ENCODE measurements around the gene CD34.
A peak's percentile ranks its signal among the peaks of the same experiment; 100 is the strongest.

CD34 gene

GRCh38 chr1:207872621-207873020 is 38.3 kb downstream of the CD34 start:
- no peak for DNase-seq

DNA sequence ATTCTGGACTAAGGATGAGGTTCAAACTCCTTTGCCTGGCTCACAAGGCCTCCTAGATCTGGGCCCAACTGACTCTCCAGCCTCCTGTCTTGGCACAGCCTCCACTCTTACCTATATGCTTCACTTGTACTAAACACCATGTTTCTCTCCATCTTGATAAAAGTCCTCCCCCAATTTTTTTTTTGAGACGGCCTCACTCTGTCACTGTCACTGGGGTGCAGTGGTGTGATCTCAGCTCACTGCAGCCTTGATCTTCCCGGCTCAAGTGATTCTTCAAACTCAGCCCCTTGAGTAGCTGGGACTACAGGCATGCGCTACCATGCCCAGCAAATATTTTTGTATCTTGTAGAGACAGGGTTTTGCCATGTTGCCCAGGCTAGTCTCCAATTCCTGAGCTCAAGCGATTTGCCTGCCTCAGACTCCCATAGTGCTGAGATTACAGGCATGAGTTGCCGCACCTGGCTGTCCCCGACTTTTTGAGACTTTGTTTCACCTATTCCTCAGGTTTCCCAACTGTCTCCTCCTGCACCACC is 39.7 kb downstream of the CD34 start:
- DNase-seq: no peak

GRCh38 chr1:207870306-207871031 is 40.5 kb downstream of the CD34 start:
- DNase-seq: no peak

DNA sequence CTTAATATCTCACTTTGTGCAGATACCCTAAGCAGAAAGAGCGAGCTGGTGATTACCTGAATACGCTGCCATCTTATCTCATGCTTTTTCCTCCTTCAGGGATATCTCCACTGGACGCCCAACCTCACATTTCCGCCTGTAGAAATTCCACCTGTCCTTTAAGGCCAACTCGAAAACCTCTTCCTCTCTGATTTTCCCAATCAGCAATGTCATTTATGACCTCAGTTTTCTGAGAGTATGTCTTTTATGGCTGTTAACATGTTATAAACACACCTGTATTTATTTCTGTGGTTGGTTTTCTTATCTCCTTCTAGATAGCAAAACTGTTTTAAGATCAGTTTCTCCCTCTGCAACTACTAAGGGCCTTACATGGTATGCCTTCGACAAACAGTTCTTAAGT is 41.1 kb downstream of the CD34 start:
- DNase-seq: no peak

- DNase-seq: peak; percentile 65
These were observed 41.9 kb downstream of the CD34 start for GRCh38 chr1:207868774-207869721.

DNA sequence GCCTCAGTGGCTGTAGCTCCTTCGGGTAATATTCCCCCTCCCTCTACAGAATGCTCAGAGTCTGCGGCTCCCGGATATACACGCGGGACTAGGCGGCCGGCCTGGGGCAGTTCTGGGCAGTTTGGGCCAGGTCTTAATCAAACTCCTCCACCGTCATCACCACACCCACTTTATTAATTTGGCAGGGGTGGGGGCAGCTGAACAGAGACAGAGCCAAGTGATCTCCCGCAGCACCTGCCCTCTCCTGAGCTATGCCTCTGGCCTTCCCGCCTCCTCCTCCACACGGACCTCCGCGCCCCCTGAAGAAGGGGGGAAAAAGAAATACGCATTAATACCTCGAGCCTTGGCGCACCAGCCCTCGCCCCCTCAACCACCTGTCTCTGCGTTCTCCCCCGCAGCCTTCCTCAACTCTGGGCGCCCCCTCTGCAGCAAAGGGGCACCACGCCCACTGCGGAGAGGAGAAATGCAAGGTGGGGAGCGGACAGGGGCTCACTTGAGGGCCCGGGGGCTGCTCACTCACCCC is 42.6 kb downstream of the CD34 start:
- DNase-seq: no peak

DNA sequence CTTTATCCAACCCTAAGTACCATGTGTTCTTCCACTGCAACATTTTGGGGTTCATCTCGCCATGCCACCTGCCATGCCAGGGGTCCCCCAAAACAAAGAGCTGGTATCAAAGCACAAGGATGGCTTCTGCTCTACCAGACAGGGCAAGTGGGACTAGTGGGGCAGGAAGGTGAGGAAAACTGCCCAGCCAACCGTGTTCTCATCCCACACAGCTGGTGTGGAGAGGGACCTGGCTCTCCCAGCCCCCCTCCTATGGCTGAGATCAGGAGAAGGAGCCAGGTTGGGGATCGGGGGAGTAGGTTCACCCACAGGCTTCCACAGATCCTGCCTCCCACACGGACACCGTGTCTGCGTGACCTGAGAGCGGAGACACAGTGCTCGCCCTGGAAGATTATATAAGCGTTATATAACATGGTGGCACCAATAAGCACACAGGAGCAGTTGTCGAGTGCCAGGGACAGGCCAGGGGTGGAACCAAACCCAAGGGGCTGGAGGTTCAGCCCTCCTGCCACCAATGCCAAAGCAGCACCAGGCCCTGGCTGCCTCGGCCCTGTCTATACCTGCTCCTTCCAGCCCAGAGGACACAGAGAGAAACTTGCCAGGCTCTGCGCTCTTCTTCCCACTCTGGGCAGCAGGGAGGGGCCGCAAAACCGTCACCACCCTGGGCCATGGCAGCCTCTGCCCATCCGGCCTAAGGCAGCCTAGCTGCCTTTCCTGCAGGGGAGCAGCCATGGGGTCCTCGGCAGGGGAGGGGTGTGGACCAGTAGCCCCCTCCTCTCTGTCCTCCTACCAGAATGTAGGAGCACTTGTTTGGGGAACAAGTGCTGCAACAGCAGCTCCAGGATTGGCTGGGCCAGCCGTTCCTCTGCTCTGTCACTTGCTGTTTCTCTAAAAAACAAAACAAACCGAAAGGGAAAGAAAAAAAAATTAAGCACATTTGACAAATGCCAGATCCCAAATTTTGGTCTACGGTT is 43.5 kb downstream of the CD34 start:
- no peak for DNase-seq

DNA sequence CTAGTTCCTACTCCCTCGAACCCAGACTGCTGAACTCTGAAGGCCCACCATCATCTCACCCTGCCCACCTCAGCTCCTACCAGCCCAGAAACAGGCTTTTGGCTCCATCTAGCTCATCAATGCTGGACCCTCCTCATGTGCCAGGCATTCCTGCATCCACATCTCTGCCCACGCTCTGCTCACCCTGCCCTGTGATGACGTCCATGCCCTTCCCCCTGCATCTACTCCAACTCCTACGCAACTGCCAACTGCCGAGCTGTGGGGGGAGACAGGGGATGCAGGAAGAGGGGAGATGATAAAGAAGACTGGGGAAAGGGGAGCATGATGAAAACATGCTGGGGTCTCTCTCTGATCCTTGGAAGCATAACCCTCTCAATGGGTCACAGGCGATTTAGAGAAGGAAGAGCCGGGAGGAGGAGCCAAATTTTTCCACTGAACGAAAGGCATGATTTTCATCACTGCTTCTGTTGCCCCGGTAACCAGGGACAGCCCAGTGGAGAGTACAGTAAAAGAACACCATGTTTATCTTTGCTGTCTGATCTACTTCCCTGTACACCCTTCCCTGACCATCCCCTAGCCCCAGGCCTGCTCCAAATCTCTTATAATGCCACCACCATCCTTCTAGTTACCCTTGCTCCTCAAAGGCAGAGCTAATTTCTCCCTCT is 44.3 kb downstream of the CD34 start:
- DNase-seq: no peak

DNA sequence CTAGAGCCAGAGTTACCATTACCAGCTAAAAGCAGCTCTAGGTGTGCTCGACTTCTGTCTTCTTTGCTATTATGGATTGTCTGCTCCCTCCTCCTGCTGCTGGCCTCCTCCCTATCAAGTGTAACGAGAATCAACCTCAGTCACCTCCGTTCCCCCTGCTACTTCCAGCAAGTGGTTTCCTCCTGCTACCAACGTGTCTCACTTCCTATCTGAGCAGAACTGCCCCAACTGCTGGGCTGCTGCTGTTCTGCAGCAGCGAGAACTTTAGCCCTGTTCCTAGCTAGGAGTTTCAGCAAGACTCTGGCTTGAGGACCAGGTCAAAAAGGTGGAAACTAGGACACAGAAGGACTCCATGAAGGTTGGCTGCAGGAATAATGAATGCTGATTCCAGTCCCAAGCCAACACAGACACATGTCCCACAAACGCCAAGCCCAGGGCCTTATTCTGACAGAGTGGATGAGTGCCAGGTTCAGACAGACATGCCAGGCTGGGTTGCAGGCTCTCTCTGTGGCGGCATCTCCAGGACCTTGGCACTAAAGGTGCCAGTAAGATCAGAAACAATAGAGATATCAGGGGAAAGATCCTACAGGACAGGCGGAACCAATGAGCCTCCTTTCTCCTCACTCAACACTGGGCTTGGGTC is 46.9 kb downstream of the CD34 start:
- no peak for DNase-seq

DNA sequence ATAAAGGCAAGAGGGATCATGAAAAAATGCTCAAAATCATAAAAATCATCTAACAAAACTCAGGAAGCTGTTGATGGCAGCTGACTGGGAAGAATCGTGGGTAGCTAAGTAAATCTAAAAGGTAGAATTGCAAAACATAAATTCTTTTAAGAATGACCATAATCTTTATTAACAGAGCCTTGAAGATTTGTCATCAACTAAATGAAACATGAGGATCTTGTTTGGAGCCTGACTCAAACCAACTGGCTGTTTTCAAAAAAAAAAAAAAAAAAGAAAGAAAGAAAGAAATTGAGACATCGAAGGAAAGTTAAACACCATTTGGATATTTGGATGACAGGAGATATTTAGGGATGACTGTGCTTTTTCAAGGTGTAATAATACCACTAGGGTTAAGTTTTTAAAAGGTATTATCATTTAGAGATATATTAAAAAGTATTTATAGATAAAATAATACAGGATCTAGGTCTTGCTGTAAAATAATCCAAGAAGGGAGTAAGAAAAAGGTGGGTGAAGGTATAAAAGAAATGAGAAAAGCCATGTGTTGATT is 48.6 kb downstream of the CD34 start:
- no peak for DNase-seq

GRCh38 chr1:207861442-207862177 is 49.3 kb downstream of the CD34 start:
- no peak for DNase-seq

DNA sequence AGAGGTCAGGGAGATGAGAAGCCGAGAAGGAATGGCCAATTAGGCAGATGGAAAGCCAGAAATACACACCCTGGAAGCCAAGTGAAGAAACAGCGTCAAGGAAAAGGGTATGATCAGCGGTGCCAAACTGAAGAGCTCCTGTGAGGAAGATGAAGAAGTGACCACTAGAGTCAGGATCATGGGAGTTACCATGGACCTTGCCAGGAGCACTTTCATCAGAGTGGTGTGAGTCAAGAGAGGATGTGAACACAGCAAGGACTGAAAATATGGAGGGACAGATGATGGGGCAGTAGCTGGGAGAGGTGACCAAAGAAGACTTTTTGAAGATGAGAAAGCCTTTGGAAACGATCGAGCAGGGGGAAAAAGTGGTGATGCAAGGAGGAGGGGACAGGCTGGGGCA is 50.4 kb downstream of the CD34 start:
- no peak for DNase-seq

- DNase-seq: no peak
These were observed 52.1 kb downstream of the CD34 start for GRCh38 chr1:207858806-207859205.

GRCh38 chr1:207858281-207858680 is 52.6 kb downstream of the CD34 start:
- DNase-seq: no peak

DNA sequence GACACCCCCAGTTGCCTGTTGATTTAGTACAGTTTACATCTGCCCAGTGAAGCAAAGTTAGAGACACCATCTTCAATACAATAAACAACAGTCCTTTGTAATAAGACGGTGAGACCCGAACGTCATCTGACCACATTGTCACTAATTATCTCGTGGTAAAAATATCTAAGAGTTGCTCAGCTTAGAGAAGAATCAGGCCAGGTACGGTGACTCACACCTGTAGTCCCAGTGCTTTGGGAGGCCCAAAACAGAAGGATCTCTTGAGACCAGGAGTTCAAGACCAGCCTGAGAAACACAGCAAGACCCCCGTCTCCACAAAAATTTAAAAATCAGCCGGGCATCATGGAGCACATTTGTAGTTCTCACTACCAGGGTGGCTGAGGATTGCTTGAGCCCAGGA is 53.5 kb downstream of the CD34 start:
- no peak for DNase-seq

DNA sequence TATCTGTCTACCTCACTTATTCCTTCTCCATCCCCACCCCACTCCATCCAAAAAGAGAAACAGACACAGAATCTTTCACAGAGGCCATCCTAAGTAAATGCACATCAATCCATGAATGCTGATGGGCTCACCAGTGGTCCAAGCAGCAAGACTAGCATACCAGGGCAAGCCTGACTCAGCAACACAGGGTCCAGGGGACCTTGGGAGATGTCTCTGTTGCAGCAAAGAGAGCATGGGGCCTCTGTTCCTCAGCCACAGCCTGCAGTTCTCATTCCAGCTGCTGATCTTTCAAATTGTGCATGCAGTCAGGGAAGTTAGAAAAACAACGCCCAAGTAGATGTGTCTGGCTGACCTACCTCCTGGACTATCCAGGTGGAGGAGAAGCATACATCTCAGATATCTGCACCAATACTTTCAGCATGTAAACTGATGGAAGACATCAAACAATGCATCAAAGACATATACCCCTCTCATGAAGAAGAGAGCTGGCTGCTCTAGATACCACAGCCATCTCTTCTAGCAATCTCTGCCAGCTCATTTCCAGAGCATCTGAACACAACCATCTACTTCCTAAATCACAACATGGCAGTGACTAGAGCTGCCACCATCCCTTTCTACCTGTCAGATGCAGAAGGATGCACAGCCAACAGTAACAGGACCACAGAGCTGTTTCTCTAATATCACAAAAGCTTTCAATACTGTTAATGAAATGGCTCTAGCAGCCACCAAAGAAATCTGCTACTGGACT is 54.5 kb downstream of the CD34 start:
- DNase-seq: no peak

DNA sequence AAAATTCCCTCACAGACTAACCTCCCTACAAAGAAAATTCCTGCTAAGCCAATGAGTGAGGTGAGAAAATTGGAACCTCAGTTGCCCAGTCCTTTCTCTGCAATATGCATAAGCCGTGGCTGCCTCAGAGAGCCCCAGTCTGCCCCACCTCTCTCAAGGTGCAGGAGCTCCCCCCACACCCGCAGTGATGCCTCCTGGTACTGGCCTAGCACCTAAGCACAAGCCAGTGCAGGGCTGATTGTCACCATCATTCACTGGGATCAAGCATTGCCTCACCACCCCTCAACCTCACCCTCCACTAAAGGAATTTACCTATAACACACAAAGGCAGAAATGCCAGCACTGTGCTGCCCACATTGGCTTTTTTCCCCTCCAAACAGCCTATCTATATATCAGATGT is 56.9 kb downstream of the CD34 start:
- no peak for DNase-seq

DNA sequence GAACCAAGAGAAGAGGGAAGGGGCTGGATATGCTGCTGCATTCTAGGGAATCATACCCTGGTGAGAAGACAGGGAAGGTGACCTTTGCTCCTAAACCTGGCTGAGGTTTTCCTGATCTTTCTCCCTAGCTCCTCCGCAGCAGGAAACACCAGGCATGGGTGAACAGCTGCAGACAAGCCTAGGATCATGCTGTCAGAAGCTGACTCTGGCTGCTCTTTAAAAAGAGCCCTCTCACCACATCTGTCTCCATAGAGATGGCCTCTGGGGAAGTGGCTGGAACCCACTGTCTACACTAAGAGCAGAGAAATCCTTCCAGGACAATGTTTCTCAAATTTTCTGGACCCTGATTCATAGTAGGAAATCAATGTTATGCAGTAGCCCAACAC is 57.6 kb downstream of the CD34 start:
- DNase-seq: no peak

GRCh38 chr1:207852576-207853371 is 58.2 kb downstream of the CD34 start:
- no peak for DNase-seq

Data from NCI-H226 (cell line).